DMS153 treated with DMSO at 0.1 percent for 48 hours (cell line): ENCODE data around the gene HIF1AN.

Experiments used
- DNase-seq: peaks from one replicate; lab custom pipeline; 2025; ENCODE audit not compliant: unreplicated experiment; lab: John Stamatoyannopoulos, UW

The HIF1AN gene

GRCh38 chr10:100520811-100521210, 14.9 kb upstream of the HIF1AN start:
- DNase-seq = no peak

- DNase-seq = no peak
Observed at GRCh38 chr10:100522107-100522801, 13.5 kb upstream of the HIF1AN start.

- no peak for DNase-seq
Observed at GRCh38 chr10:100522945-100523344, 12.8 kb upstream of the HIF1AN start.

GRCh38 chr10:100524206-100524605, 11.5 kb upstream of the HIF1AN start:
- no peak for DNase-seq

GRCh38 chr10:100524638-100525037, 11.1 kb upstream of the HIF1AN start:
- no peak for DNase-seq

GRCh38 chr10:100528123-100528886, 7.4 kb upstream of the HIF1AN start:
- no peak for DNase-seq

GRCh38 chr10:100528921-100529474, 6.7 kb upstream of the HIF1AN start:
- no peak for DNase-seq

- DNase-seq = peak; percentile 55
Observed at GRCh38 chr10:100529475-100530298, 6.1 kb upstream of the HIF1AN start, which contains the start of gene NDUFB8. TSS of gene NDUFB8 (minus strand) at chr10:100529871. CDS start at chr10:100529851, 20 bp downstream.

- no peak for DNase-seq
Observed at GRCh38 chr10:100531761-100532160, 4.0 kb upstream of the HIF1AN start.

- DNase-seq = no peak
Observed at GRCh38 chr10:100534726-100535125, 1.0 kb upstream of the HIF1AN start.

- DNase-seq = no peak
Observed at GRCh38 chr10:100535338-100535714, 417 bp upstream of the HIF1AN start.

GRCh38 chr10:100537475-100537874, 1.7 kb downstream of the HIF1AN start:
- no peak for DNase-seq

GRCh38 chr10:100544950-100545349, 9.2 kb downstream of the HIF1AN start:
- no peak for DNase-seq

- no peak for DNase-seq
Observed at GRCh38 chr10:100551196-100551595, 15.5 kb downstream of the HIF1AN start.

- no peak for DNase-seq
Observed at GRCh38 chr10:100551738-100552137, 16.0 kb downstream of the HIF1AN start.

- DNase-seq = no peak
Observed at GRCh38 chr10:100553929-100554328, 18.2 kb downstream of the HIF1AN start.

GRCh38 chr10:100554902-100555301, 19.2 kb downstream of the HIF1AN start:
- no peak for DNase-seq

- no peak for DNase-seq
Observed at GRCh38 chr10:100560248-100560647, 24.5 kb downstream of the HIF1AN start.

GRCh38 chr10:100561005-100561404, 25.3 kb downstream of the HIF1AN start:
- DNase-seq = no peak

GRCh38 chr10:100562008-100562672, 26.4 kb downstream of the HIF1AN start:
- DNase-seq = peak; percentile 13
